GM10266 (cell line): Measurements from ENCODE around the gene DMWD.

Experiments used
- DNase-seq: peaks from one replicate; pipeline ENCODE4 v3.0.0; 2012; ENCODE audit errors: extremely low spot score
- TF ChIP-seq, protein P1 (sequence below): IDR thresholded peaks from 2 replicates; pipeline ENCODE4 v1.5.1; 2012; ENCODE audit warnings: mild to moderate bottlenecking, low read depth; ENCODE audit not compliant: control insufficient read depth, insufficient read depth; ENCODE audit errors: missing control alignments

The DMWD gene

DNA sequence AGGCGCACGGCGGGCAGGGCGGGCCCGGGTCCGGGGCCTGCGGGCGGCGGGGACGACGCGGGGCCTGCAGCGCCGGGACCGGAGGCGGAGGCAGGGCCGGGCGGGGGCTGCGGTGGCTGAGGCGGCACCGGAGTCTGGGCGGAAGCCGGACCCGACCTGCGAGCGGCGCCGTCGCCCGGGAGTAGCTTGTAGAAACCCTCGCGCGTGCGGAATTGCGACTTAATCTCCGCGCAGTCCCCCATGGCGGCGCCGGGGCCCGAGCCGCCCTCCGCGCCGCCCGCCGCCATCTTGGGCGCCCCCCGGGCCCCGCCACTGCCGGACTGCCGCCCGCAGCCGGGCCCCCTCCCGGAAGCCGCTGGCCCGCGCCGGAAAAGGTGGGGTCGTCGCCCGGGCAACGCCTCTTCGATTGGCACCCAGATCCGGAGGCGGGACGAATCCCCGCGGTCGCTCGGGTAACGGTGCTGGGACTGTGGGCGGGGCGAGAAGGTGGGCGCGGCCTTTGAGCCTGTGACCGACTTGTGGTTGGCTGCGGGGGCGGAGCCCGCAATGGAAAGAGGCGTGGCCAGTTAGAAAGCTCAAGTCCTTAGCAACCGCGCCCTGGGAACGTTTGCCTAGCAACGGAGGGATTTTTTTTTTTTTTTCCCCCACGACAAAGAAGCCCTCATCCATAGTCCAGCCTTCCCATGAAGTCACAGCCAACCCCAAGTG lies at the start of gene DMWD:
Gene DMWD (minus strand): TSS at position 376 of the 708 bp plus-strand sequence. CDS start 89 bp downstream, at position 287.
- peak; percentile 99 for DNase-seq
- TF ChIP-seq, protein P1, sequence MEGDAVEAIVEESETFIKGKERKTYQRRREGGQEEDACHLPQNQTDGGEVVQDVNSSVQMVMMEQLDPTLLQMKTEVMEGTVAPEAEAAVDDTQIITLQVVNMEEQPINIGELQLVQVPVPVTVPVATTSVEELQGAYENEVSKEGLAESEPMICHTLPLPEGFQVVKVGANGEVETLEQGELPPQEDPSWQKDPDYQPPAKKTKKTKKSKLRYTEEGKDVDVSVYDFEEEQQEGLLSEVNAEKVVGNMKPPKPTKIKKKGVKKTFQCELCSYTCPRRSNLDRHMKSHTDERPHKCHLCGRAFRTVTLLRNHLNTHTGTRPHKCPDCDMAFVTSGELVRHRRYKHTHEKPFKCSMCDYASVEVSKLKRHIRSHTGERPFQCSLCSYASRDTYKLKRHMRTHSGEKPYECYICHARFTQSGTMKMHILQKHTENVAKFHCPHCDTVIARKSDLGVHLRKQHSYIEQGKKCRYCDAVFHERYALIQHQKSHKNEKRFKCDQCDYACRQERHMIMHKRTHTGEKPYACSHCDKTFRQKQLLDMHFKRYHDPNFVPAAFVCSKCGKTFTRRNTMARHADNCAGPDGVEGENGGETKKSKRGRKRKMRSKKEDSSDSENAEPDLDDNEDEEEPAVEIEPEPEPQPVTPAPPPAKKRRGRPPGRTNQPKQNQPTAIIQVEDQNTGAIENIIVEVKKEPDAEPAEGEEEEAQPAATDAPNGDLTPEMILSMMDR: no peak

DNA sequence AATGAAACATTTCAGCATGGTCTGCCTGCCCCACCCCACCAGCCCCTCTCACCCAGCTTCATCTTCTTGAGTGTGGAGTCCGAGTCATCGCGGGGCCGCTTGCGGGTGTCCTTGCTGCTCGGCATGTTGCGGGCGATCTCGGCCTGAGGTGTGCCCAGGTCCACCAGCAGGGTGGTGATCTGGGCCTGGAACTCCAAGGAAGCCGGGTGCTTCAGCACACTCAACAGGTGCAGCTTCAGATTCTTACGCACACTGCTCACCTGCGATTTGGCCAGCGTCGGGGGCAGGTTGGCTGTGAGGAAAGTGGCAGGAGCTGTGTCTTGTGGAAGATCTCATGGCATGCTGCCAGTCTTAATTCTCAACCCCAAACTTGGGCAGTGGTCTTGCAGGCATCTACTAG lies 49.6 kb upstream of the DMWD start:
- TF ChIP-seq, protein P1: no peak
- DNase-seq: no peak

DNA sequence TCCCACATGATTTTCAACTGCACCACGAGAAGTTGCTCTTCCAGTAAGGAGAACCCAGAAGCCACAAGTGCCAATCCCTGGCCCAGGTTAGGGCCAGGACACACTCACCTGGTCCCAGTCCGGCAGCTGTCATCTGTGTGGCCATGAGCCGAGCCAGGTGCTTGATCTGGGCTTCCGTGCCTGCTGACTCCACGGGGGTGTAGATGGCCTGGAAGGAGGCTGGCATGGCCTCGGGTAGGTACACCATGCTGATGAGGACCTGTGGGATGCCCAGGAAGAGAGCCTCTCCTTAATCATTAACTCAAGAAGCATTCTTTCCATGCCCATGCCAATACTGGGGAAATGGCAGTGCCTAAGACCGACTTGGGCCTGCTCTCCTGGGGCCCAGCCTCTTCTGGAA lies 42.3 kb upstream of the DMWD start:
- TF ChIP-seq, protein P1: no peak
- no peak for DNase-seq

DNA sequence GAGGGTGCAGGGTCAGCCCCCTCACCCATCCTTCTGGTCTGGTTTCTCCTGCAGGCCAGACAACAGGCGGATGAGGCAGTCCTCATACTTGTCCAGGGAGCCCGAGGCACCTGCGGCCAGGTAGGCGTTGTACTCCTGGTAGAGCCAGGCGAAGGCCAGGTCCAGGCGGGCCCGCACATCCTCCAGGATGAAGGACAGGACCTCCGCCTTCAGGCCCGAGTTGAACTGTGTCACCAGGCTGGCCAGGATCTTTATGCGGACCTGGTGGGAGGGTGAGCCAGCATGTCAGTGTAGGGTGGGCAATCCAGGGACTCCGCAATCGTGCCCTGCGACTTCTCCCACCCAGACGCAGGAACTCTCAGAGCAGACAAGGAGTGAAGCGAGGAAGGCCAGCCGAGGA lies 36.3 kb upstream of the DMWD start:
- no peak for DNase-seq
- TF ChIP-seq, protein P1: no peak

DNA sequence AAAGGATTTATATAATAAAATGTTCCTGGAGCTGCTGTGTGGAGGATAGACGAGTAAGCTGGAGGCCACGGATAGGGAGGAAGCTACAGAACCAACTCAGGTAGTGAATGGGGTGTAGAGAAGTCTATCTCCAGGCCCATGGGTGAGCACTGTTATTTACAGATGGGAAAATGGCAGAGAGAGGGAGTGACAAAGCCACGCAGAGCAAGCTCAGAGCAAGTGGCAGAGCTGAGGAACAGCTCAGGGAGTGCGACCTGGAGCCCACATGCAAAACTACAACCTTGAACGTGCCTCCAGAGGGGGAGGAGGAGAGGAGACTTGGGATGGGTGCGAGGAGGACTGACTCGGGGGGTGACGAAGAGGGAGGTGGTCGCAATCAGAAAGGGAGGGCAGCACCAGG lies 35.9 kb upstream of the DMWD start:
- TF ChIP-seq, protein P1: no peak
- no peak for DNase-seq

GRCh38 chr19:45827459-45828093 lies 34.9 kb upstream of the DMWD start:
- TF ChIP-seq, protein P1: no peak
- DNase-seq: no peak

DNA sequence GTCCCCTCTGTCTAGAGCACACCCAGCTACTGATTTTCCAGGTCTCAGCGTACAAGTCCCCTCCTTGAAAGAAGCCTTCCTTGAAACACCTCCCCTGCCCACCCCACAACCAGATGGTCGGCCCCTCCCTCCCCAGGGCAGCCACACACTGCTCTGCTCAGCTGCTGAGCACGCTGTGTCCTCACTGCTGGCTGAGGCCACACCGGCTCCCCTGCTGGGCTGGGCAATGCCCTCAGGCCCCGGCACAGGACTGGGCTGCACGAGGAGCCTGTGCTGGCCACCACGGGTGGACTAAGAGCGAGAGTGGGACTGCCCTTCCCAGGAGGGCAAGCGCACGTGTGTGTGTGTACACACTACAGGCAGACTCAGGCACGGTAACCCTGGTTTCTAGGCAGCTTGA lies 34.3 kb upstream of the DMWD start:
- DNase-seq: no peak

More for the DNA sequence above, 34.3 kb upstream of the DMWD start:
- TF ChIP-seq, protein P1: no peak
